ENCODE results near the gene STX1B. TPM values are rescaled to one million over a fixed set of nuclear protein-coding genes. Genes with fewer than 3 reads are reported as not detected.
A peak's percentile ranks its signal among the peaks of the same experiment; 100 is the strongest.
"Not testable (repeated sequence)": the region's sequence is repeated elsewhere in the genome, so short reads cannot be mapped to it uniquely, and the experiment has no call there.

STX1B gene
- total and polyA plus RNA-seq, 4 experiments from 2014 or later: 1.5 to 2.4 TPM; not detected in 2

GRCh38 chr16:31013292-31013691 lies 2.9 kb upstream of the STX1B start:
- POLR2A ChIA-PET (ENCODE audit: partially characterized antibody); H3K9me3 Mint-ChIP-seq; H3K27ac ChIP-seq (ENCODE audit: low read depth, low read length); H3K27me3 ChIP-seq (ENCODE audit: insufficient read depth, low read length); intact Hi-C loops (cut with micrococcal nuclease); H3K9me3 ChIP-seq (ENCODE audit: control insufficient read depth in 1 of 2, low read length in 2 of 2); H3K36me3 Mint-ChIP-seq; DNase-seq; H3K36me3 ChIP-seq (ENCODE audit: insufficient read depth, low read length); CTCF ChIA-PET (ENCODE audit: partially characterized antibody); H3K4me3 ChIP-seq (ENCODE audit: low read length in 2 of 2); H3K4me1 ChIP-seq (ENCODE audit: insufficient read depth, low read length): not testable (repeated sequence)
- Mint-ChIP-seq H3K4me3 (peak overlapping the region in 2 of 8 donors; percentile 21 to 46), H3K27ac (peak overlapping the region in 1 of 7 donors; percentile 68), H3K4me1 (peaks cover 2 to 24% (median 13%) of the 10 kb centered on the region in 4 donors), H3K27me3 (peaks cover 19 to 23% of the 10 kb centered on the region in 2 donors)

- H3K36me3 ChIP-seq (ENCODE audit: insufficient read depth, low read length); intact Hi-C loops (cut with micrococcal nuclease); H3K4me1 ChIP-seq (ENCODE audit: insufficient read depth, low read length); H3K36me3 Mint-ChIP-seq; H3K27ac ChIP-seq (ENCODE audit: low read depth, low read length); H3K9me3 ChIP-seq (ENCODE audit: control insufficient read depth in 1 of 2, low read length in 2 of 2); H3K4me3 ChIP-seq (ENCODE audit: low read length in 2 of 2); H3K27me3 ChIP-seq (ENCODE audit: insufficient read depth, low read length); CTCF ChIA-PET (ENCODE audit: partially characterized antibody); H3K9me3 Mint-ChIP-seq; POLR2A ChIA-PET (ENCODE audit: partially characterized antibody); DNase-seq: not testable (repeated sequence)
- peak overlapping the region in 1 of 7 donors; percentile 42 for H3K27ac Mint-ChIP-seq
- peaks cover 2 to 24% (median 13%) of the 10 kb centered on the region in 4 donors for H3K4me1 Mint-ChIP-seq
- H3K4me3 Mint-ChIP-seq: peak overlapping the region; percentile 51 to 85 (median 80)
- H3K27me3 Mint-ChIP-seq: peaks cover 19 to 23% of the 10 kb centered on the region in 2 donors
These were observed 1.4 kb upstream of the STX1B start for GRCh38 chr16:31011815-31012214.

GRCh38 chr16:31009894-31010584 lies 399 bp downstream of the STX1B start:
- Mint-ChIP-seq H3K27me3 (peaks cover 14 to 25% of the 10 kb centered on the region in 2 donors), H3K36me3 (no peaks in the 10 kb centered on the region), H3K27ac (peak overlapping the region in 4 of 7 donors; percentile 22 to 85 (median 58)), H3K4me1 (peaks cover 2 to 24% (median 15%) of the 10 kb centered on the region in 4 donors), H3K4me3 (peak overlapping the region; percentile 74 to 80 (median 78)), H3K9me3 (no peaks in the 10 kb centered on the region)
- H3K36me3 ChIP-seq (ENCODE audit: insufficient read depth, low read length): no peaks in the 10 kb centered on the region
- no peak overlapping the region for H3K4me3 ChIP-seq (ENCODE audit: low read length in 2 of 2)
- ChIA-PET POLR2A (ENCODE audit: partially characterized antibody) (no interaction called here), CTCF (ENCODE audit: partially characterized antibody) (no interaction called here)
- no peak overlapping the region for H3K27ac ChIP-seq (ENCODE audit: low read depth, low read length)
- H3K4me1 ChIP-seq (ENCODE audit: insufficient read depth, low read length): peaks cover 7% of the 10 kb centered on the region
- no peak for DNase-seq
- intact Hi-C loops (cut with micrococcal nuclease): no loop called here
- H3K9me3 ChIP-seq (ENCODE audit: control insufficient read depth in 1 of 2, low read length in 2 of 2): no peaks in the 10 kb centered on the region
- peaks cover 4% of the 10 kb centered on the region for H3K27me3 ChIP-seq (ENCODE audit: insufficient read depth, low read length)

GRCh38 chr16:31009120-31009519 lies 1.3 kb downstream of the STX1B start:
- Mint-ChIP-seq H3K4me3 (peak overlapping the region in 3 of 8 donors; percentile 29 to 45 (median 35)), H3K9me3 (no peaks in the 10 kb centered on the region), H3K36me3 (no peaks in the 10 kb centered on the region), H3K27me3 (peaks cover 12 to 24% of the 10 kb centered on the region in 2 donors), H3K4me1 (peaks cover 2 to 24% (median 15%) of the 10 kb centered on the region in 4 donors), H3K27ac (peak overlapping the region in 3 of 7 donors; percentile 35 to 84 (median 62))
- Histone ChIP-seq H3K4me1 (ENCODE audit: insufficient read depth, low read length) (peaks cover 7% of the 10 kb centered on the region), H3K9me3 (ENCODE audit: control insufficient read depth in 1 of 2, low read length in 2 of 2) (no peaks in the 10 kb centered on the region), H3K27me3 (ENCODE audit: insufficient read depth, low read length) (peaks cover 4% of the 10 kb centered on the region), H3K27ac (ENCODE audit: low read depth, low read length) (no peak overlapping the region), H3K36me3 (ENCODE audit: insufficient read depth, low read length) (no peaks in the 10 kb centered on the region), H3K4me3 (ENCODE audit: low read length in 2 of 2) (no peak overlapping the region)
- POLR2A ChIA-PET (ENCODE audit: partially characterized antibody): no interaction called here
- DNase-seq: no peak
- intact Hi-C loops (cut with micrococcal nuclease): no loop called here
- CTCF ChIA-PET (ENCODE audit: partially characterized antibody): interaction anchor here (0.7 kb wide), 1 partner anchor 133 kb away, joined by 3 read pairs; no protein-coding TSS in a partner anchor

- no peaks in the 10 kb centered on the region for H3K36me3 Mint-ChIP-seq
- Histone ChIP-seq H3K27me3 (ENCODE audit: insufficient read depth, low read length) (peaks cover 4% of the 10 kb centered on the region), H3K27ac (ENCODE audit: low read depth, low read length) (no peak overlapping the region), H3K4me3 (ENCODE audit: low read length in 2 of 2) (no peak overlapping the region), H3K36me3 (ENCODE audit: insufficient read depth, low read length) (no peaks in the 10 kb centered on the region), H3K9me3 (ENCODE audit: control insufficient read depth in 1 of 2, low read length in 2 of 2) (no peaks in the 10 kb centered on the region), H3K4me1 (ENCODE audit: insufficient read depth, low read length) (peaks cover 7% of the 10 kb centered on the region)
- no peaks in the 10 kb centered on the region for H3K9me3 Mint-ChIP-seq
- intact Hi-C loops (cut with micrococcal nuclease): no loop called here
- ChIA-PET CTCF (ENCODE audit: partially characterized antibody) (interaction anchor here (0.7 kb wide), 1 partner anchor 133 kb away, joined by 3 read pairs; no protein-coding TSS in a partner anchor), POLR2A (ENCODE audit: partially characterized antibody) (no interaction called here)
- H3K27ac Mint-ChIP-seq: no peak overlapping the region
- H3K4me3 Mint-ChIP-seq: peak overlapping the region in 1 of 8 donors; percentile 27
- H3K27me3 Mint-ChIP-seq: peaks cover 8 to 21% of the 10 kb centered on the region in 2 donors
- peaks cover 2 to 24% (median 15%) of the 10 kb centered on the region in 4 donors for H3K4me1 Mint-ChIP-seq
- no peak for DNase-seq
These were observed 1.9 kb downstream of the STX1B start for GRCh38 chr16:31008551-31008950.

GRCh38 chr16:31008149-31008548 lies 2.3 kb downstream of the STX1B start:
- POLR2A ChIA-PET (ENCODE audit: partially characterized antibody): no interaction called here
- Histone ChIP-seq H3K4me1 (ENCODE audit: insufficient read depth, low read length) (peaks cover 7% of the 10 kb centered on the region), H3K4me3 (ENCODE audit: low read length in 2 of 2) (no peak overlapping the region), H3K27ac (ENCODE audit: low read depth, low read length) (no peak overlapping the region), H3K27me3 (ENCODE audit: insufficient read depth, low read length) (peaks cover 4% of the 10 kb centered on the region), H3K9me3 (ENCODE audit: control insufficient read depth in 1 of 2, low read length in 2 of 2) (no peaks in the 10 kb centered on the region), H3K36me3 (ENCODE audit: insufficient read depth, low read length) (no peaks in the 10 kb centered on the region)
- Mint-ChIP-seq H3K9me3 (no peaks in the 10 kb centered on the region), H3K27me3 (peaks cover 5 to 17% of the 10 kb centered on the region in 2 donors), H3K4me1 (peaks cover 2 to 21% (median 15%) of the 10 kb centered on the region in 4 donors), H3K4me3 (no peak overlapping the region), H3K27ac (no peak overlapping the region), H3K36me3 (no peaks in the 10 kb centered on the region)
- CTCF ChIA-PET (ENCODE audit: partially characterized antibody): no interaction called here
- intact Hi-C loops (cut with micrococcal nuclease): no loop called here
- DNase-seq: no peak

GRCh38 chr16:31007684-31008083 lies 2.8 kb downstream of the STX1B start:
- intact Hi-C loops (cut with micrococcal nuclease): no loop called here
- H3K27ac Mint-ChIP-seq: peak overlapping the region in 1 of 7 donors; percentile 81

More at GRCh38 chr16:31007684-31008083, 2.8 kb downstream of the STX1B start:
- POLR2A ChIA-PET (ENCODE audit: partially characterized antibody): interaction anchor here (0.6 kb wide), 1 partner anchor 150 kb away, joined by 3 read pairs; no protein-coding TSS in a partner anchor
- Histone ChIP-seq H3K36me3 (ENCODE audit: insufficient read depth, low read length) (no peaks in the 10 kb centered on the region), H3K27me3 (ENCODE audit: insufficient read depth, low read length) (peaks cover 4% of the 10 kb centered on the region), H3K4me3 (ENCODE audit: low read length in 2 of 2) (no peak overlapping the region), H3K9me3 (ENCODE audit: control insufficient read depth in 1 of 2, low read length in 2 of 2) (no peaks in the 10 kb centered on the region), H3K27ac (ENCODE audit: low read depth, low read length) (no peak overlapping the region), H3K4me1 (ENCODE audit: insufficient read depth, low read length) (peaks cover 7% of the 10 kb centered on the region)
- Mint-ChIP-seq H3K4me3 (no peak overlapping the region), H3K9me3 (no peaks in the 10 kb centered on the region), H3K4me1 (peaks cover 2 to 21% (median 15%) of the 10 kb centered on the region in 4 donors), H3K36me3 (no peaks in the 10 kb centered on the region), H3K27me3 (peaks cover 5 to 17% of the 10 kb centered on the region in 2 donors)
- CTCF ChIA-PET (ENCODE audit: partially characterized antibody): no interaction called here
- no peak for DNase-seq

Data from CD4-positive, alpha-beta memory T cell (primary cell).